Stimulated activated CD8-positive, alpha-beta memory T cell treated with anti-CD3 and anti-CD28 coated beads, Interleukin-12 subunit alpha, Interleukin-12 subunit beta, amount 100 ng/mL, for 4 hours (primary cell): ENCODE results near the gene CDC42BPB.
"Not testable (repeated sequence)": the region's sequence is repeated elsewhere in the genome, so short reads cannot be mapped to it uniquely, and the experiment has no call there.

Source experiments
- DNase-seq: peaks from one replicate; pipeline ENCODE4 v3.0.0-alpha.2; 2020; ENCODE audit warnings: low read depth

CDC42BPB gene

DNA sequence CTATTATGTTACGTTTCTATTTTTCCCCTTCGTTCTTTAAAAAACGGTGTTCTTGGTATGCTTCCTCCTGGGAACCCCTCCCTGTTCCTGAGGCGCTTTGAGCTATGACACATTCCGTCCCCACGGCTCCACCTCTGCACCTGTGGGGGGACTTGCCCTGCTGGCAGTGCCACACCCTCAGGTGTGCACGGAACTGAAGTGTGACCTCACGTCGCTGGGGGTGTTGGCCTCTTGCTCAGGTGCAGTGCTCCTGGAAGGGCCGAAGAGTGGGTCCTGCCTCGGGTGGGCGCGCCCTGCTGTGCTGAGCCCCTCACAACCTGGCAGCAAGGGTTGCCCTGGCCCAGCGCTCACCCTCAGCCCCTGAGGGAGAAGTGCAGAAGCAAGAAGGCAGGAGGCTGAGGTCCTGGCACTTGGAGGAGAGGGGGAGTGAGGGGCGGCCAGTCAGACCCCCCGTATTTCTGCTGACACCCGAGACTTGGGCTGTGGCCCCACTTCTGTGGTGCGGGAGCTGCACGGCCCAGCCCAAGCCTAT, 129.9 kb downstream of the CDC42BPB start:
- no peak for DNase-seq

GRCh38 chr14:102926840-102927239, 130.5 kb downstream of the CDC42BPB start:
- not testable (repeated sequence) for DNase-seq

GRCh38 chr14:102926104-102926503, 131.2 kb downstream of the CDC42BPB start:
- DNase-seq = no peak

- DNase-seq = no peak
Measured at GRCh38 chr14:102925646-102926045, 131.7 kb downstream of the CDC42BPB start.

DNA sequence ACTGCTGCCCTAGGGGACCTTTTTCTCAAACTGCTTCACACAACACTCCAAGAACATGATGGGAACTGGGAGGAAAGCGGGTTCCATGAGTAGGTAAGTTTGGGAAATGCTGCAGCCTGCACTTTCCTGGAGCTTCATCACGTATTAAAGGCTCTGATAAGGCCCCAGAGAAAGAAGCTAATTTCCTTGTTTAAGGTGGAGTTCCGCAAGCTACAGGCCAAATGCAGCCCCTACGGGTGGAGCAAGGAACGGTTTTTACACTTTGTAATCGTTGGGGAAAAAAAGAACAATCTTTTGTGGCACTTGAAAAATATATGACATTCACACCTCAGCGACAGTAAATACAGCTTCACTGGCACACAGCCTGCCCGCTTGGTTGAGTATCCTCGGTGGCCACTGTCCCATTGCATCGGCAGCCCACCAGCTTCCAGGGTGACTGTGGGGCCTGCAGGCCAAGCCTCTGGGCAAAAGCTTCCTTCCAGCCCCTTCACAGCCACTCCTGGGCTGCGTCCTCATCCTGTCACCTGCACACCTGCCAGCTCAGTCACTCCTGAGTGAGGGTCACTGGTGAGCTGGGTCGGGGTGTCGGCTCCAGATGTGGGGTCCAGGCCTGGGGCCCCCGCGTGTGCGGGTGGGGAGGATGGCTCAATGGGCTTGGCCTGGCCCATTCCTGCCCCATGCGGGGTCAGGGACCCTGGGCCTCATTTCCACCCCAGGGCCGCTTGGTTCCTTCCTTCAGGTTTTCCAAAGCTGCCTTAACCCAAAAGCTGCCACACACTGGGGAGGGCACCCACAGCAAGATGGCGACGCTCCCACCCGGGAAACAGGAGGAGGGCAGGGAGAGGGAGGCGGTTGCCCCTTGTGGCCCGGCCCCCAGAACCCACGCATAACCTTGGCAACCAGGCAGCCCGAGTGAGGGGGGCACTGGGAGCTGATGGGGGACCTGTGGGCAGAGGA, 132.4 kb downstream of the CDC42BPB start:
- DNase-seq = no peak

DNA sequence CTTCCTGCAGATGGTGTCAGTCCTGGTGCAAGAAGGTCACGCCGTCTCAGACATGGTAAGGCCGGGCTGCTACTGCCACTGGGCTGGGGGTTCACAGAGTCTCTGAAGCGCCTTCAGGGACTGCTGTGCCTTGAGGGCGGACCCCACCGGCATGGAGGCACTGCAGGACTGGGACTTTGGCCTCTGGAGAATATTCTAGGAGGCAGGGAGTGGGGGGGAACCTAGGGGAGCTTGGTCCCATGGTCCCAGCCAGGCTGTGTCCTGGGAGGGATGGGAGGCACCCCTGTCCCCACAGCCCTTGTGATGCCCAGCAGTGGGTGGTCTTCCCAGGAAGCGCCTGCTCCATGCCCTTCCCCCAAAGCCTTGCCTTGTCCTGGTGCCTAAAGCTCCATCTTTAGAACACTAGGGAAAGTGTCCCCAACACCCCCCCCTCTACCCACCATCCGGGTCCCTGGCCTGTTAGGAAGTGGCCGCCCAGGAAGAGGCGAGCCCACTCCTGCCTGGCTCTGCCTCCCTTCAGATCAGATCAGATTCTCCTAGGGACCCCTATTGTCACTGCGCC, 133.3 kb downstream of the CDC42BPB start:
- no peak for DNase-seq

- DNase-seq = no peak
Measured at GRCh38 chr14:102923201-102923924, 134.0 kb downstream of the CDC42BPB start.

DNA sequence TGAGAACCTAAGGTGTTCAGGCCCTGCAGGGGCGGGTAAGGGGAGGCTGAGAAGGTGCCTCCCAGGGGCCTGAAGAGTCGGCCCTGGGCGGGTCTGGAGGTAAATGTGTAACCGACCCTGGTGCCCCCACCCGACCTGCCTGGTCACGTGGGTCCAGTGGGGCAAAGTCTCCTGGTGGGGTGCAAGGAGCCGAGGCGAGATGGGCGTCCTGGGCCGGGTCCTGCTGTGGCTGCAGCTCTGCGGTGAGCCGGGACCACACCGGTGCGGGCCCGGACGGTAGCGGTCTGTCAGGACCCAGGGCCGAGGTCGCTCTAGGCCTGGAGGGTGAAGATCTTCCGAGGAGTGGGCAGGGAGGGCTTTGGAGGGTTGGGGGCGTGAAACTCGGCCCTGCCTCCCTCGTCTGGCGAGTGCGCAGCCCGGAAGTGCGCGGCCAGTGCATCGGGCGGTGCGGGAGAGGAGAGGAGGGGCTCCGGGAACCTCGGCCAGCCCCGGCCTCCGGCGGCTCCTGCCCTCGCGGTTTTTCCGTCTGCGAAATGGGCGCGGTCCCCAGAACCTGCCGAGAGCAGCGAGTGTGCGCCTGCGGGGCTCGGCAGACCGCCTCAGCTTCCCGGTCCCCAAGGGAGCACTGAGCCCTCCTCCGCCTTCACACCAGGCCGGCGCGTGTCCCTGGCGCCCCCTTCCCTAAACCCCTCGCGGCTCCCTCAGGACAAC, 134.7 kb downstream of the CDC42BPB start, which contains the start of gene AMN:
AMN (plus strand) TSS at position 174 of the 711 bp plus-strand sequence; CDS start at position 200, 26 bp downstream.
- DNase-seq = no peak

- no peak for DNase-seq
Measured at GRCh38 chr14:102920998-102921304, 136.4 kb downstream of the CDC42BPB start.

DNA sequence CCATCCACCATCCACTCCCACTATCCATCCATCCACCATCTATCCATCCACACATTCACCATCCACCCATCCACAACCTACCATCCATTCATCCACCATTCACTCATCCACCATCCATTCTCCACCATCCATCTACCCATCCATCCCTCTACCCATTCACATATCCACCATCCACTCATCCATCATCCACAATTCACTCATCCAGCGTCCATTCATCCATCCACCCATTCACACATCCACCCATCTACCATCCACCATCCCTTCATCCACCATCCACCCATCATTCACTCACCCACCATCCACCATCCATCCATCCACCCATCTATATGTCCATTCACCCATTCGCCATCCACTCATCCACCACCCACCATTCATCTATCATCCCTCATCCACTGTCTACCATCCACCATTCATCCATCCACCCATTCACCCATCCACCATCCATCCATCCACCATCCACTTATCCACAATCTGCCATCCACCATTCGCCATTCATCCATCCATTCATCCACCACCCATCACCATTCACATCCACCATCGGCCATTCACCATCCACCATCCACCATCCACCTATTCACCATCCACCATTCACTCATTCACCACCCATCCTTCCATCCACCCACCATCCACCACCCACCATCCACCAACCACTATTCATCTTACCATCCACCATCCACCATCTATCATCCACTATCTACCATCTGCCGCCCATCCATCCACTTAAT, 136.9 kb downstream of the CDC42BPB start:
- DNase-seq = no peak

DNA sequence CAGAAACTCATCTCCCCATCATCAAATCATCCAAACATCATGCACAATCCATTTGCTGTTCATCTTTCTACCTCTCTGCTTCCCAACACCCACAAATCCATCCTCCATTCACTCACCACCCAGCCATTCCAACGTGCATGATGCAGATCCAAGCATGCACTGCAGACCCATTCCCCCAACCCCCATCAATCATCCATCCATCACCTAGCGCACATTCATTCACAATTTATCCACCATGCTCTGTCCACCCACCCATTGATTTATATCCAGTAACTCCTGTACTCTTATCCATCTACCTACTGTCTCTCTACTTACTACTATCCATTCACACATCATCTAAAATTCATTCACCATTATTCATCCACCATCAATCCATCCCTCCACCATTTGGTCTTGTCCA, 138.9 kb downstream of the CDC42BPB start:
- DNase-seq = no peak

DNA sequence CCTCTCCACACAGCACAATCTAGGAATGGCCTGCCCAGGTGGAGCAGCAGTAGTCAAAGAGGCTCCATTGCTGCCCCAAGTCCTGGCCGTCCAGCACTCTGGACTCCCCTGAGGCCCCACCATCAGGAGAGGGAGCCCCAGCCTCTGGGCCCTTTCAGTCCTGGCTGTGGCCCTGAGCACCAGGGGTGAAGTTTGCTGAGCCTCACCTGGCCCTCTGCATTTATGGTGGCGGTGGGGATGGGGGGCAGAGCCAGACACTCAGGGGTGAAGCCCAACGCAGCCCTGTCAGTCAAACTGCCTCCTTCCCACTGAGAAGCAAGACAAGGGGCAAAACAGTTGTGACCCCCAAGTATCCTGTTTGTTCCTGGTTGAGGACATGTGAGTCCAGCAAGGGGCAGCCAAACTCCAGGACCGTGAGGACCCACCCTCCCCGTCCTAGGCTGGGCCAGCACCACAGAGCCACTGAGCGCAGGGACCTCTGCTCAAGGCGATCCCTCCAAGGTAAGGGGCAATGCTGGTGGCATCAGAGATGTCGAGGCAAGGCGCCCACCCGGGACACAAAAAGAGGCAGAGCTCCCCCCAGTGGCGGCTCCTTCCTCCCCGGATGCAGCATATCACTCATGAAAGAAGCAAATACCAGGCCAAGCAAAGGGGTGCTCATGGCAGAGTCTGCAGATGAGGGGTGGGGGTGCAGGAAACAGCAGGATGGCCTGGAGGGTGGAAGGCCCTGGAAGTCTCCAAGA, 139.7 kb downstream of the CDC42BPB start:
- peak; percentile 29 for DNase-seq

GRCh38 chr14:102917056-102917385, 140.3 kb downstream of the CDC42BPB start:
- no peak for DNase-seq

DNA sequence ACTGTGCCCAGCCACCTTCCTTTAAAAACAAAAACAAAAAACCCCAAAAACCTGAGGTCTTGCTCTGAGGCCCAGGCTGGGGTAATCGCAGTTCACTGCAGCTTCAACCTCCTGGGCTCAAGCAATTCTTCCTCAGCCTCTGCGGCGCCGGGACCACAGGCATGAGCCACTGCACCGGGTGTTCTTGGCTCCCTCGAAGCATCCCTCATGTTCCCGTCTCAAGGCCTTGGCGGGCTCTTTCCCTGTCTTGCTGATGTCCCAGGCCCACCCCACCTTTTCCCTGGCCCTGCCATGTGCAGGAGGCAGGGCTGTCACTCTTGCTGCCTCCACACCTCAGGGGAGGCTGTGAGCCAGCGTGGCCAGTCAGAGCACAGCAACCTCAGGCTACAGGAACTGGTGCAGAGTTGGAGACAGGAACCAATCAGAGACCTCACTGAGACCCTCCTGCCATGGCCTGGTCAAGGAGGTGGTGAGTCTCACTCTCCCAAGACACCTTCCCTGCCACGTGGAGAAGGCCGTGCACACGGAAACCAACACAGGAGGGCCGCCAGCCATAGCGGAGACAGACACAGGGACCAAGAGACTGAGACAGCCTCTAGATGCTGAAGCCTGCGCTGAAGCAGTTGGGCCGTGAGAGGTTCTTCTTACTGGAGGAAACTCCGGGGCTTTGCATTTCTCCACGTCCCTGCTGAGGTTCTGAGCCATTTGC, 140.8 kb downstream of the CDC42BPB start:
- DNase-seq = no peak

DNA sequence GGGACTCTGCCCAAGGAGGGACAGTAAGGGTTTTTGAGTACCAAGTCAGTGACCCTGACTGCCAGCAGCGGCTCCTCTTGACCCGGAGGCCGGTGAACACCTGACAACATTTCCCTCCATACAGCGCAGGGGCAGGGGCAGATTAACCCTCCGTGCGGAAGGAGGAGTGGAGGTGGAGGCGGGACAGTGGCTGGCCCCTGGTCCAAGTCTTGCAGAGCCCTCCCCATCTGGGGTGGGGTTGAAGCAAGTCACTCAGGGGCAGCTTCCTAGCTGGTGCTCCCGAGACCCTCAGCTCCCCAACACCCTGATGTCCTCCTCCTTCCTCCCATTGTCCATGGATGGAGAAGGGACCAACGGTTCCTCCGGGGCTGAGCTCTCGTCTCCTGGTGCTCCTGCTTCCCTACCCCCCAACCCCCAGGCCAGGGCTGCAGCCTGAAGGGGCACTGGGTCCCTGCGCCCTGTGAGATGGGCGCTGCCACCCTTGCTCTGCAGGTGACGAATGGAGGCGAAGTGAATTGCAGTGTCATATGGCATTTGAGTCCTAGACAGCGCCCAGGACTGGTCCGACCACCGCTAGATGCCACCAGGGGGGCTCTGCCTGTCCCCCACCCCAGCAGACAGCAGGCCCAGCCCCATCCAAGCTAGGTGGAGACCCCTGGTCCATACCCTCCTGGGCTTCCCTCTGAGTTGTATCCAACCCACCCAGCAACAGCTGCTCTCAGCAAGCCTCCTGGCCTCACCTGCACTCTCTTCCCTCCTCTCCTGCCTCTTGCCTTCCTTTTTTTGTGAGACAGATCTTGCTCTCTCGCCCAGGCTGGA, 141.8 kb downstream of the CDC42BPB start:
- DNase-seq = no peak

DNA sequence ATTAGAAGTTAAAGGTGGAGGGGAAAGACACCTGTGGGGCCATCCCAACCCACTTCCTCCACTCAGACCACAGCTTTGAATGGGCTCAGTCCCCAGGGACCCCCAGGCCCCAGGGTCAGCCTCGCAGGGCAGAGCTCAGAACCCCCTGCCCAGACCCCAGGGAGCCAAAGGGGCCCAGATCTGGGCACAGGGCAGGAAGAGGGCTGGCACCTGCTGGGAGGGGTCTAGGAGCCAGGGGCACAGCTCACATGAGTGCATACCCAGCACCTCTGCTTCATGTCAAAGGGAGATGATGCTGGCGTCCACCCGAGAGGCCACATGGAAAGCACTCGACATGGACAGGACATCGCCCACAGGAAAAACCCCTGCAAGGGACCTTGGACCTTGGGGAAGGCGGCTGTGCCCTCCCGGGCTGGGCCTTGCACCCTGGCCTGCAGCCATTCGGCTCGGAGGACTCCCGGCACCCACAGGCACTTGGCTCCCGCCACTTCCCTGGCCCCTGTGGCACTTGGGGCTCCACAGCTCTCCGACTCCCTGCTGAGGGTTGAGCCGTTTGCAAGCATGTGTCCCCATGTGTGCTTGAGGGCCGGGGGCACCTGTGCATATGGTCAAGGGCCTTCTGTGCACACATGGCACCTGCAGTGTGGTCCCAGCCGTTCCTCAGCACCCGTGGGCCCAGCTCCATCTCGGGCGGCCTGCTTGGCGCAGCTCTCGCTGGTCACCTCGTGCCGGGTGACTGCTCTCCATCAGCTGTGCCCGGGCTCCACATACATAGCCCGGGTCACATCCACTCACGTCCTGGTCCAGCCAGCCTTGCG, 142.7 kb downstream of the CDC42BPB start:
- no peak for DNase-seq

DNA sequence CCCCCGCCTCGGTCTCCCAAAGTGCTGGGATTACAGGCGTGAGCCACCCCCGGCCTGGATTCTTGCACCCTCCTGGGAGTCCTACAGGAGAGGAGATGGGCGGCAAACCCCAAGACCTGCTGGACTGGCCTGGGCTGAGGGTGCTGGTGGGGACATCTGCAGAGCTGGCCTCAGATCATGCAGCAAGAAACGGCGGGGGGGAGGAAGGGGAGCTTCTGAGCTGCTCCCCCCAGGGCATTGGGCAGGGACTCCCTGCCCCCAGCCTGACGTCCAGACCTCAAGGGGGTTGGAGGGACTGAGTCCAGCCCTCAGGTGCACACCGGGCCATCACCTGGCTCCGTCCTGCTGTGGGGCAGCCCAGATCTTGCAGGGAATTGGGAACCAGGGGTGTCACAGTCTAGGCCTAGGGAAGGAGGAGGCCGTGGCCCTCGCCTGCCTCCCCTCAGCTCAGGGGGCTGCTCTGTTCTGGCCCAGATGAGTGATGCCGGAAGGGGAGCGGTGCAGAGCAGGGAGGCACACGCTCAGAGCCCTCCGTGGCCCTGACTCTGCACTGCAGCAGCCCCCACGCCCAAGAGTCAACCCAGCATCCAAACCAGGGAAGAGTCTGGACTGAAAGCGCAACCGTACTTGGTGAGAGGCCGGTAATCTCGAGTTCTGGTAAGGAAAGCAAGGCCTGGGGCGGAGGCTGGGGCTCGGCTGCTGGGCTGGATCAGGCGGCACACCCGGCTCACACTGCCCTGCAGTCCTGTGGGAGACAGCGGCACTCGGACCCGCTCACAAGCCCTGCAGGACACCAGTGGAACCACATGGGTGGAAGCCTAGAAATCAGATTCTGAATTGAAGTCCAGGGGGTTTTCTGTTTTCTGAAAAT, 143.8 kb downstream of the CDC42BPB start:
- no peak for DNase-seq
